ENCODE results near the gene DTHD1.

Gene DTHD1

GRCh38 chr4:36281384-36282106, at the start of gene DTHD1:
Gene DTHD1 (plus strand): TSS chr4:36281616. CDS start chr4:36281759, 143 bp downstream.
- DNase-seq (ENCODE audit: low read depth in 2 of 2) = no peak

DNA sequence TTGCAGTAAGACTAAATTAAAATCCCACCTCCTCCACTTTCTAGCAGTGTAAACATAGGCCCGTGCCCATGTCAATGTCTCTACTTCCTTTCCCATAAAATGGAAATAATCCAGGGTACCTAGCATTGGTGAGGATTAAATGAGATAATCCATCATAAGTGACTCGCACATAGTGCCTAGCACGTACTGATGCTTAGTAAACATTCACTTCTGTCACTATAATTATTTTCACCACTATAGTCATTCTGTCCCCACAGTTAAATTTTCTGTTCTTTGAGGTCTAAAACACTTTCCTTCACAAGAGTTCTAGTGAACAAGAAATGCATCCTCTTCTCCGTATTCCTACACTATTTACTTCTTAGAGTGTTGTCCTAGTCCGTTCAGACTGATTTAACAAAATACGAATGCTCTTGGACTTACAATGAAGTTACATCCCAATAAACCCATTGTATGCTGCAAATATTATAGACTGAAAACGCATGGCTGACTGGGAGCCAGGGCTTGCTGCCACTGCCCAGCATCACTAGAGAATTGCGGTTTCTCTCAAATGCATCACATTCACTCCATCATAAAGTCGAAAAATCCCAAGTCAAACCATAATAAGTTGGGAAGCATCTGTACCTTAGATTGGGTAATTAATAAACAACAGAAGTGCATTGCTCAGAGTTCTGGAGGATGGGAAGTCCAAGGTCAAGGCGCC, 47.7 kb upstream of the DTHD1 start:
- no peak for DNase-seq (ENCODE audit: low read depth in 2 of 2)

DNA sequence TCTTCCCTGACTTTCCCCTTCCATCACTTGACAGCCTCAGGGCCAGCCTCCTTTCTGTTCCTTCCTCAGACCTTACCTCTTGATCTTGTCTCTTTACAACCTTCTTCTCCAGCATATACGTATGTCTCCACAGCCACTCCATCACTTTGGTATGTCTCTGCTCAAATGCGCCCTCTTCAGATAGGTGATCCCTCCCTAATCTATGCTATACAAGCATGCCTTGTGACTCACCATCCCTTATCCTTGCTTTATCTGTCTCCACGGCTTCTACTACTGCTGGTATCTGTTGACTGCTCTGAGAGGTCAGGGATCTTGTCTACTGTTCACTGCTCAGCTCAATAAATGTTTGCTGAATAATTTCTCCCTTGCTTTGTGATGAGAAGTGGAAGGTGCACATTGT, 46.1 kb upstream of the DTHD1 start:
- DNase-seq (ENCODE audit: low read depth in 2 of 2) = no peak

DNA sequence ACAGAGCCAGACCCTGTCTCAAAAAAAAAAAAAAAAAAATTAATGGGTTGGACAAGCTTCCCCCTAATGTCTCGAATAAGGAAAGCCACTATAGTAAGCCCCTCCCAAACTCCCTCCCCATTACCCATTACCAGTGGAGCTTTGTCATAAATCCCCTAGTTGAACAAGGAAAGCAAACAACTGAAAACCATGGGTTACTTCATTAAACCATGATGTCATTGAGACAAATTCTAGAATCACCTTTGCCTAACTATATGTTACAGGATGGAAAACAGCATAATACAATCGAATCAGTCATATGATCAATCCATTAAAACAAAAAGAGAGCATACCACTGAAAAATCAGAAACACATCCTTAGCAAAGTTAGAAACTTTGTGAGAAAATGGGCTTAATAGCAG, 45.3 kb upstream of the DTHD1 start:
- DNase-seq (ENCODE audit: low read depth in 2 of 2) = no peak

DNA sequence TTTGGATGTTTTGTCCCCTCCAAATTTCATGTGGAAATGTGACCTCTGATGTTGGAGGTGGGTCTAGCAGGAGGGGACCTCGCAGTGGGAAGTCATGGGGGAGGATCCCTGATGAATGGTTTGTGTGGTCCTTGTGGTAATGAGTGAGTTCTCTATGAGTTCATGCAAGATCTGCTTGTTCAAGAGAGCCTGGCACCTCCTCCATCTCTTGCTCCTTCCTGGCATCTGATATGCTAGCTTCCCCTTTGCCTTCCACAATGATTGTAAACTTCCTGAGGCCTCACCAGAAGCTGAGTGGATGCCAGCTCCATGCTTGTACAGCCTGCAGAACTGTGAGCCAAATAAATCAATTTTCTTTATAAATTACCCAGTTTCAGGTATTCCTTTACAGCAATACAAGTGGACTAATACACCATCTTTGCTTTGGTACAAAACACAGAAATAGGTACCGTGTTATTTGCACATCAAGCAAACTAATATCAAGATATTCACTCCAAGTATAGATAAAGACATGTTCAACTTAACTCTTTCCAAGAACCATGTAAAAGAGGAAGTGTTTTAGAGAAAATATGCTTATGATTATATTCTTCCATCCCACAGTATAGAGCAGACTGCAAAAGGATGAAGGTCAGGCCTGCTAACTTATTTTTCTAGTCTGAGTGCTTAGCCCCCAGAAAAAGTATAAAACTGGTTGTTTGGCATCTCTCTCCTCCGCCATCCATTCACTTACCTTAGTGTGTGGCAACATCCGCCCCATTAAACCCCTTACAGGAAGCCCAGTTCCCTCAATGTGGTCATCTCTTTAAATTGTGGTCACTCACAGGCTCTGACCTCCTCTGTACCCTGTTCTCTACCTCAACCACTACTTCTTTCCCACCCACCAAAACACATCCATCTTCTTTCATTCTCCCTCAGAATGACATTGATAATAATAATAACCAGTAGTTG, 43.8 kb upstream of the DTHD1 start:
- DNase-seq (ENCODE audit: low read depth in 2 of 2) = no peak

- no peak for DNase-seq (ENCODE audit: low read depth in 2 of 2)
Observed at GRCh38 chr4:36241771-36242170, 39.6 kb upstream of the DTHD1 start.

DNA sequence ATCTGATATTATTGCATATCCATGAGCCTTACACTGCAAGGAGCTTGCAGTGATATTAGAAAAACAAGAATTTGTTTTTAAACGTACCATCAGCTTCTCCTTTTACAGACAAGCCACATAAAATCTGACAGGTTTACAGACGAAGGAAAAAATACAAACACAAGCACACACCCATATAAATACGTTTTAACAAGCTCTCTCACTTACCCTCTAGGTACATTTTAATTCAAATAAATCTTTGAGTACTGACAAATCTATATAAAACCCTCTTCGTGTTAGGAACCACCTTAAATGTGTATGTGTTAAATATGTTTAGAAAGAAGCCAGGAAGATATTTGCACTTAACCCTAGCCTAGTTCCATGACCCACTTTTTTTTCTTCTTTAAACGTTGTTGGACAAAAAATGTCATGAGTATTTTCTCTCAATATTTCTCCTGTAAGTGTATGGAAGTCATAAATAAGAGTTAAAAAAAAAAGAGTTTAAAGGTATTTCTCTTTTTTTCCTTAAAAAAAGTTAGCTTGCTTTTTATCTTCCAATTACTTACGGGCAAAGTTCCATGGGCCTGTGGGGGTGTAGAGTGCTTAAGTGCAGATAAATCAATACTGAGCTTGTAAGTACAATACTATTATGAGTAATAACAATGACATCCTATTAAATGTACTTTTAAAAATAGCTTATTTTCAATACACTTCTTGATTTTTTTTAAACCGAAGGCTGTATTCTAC, 38.6 kb upstream of the DTHD1 start:
- DNase-seq (ENCODE audit: low read depth in 2 of 2) = no peak

GRCh38 chr4:36243355-36244256, 37.8 kb upstream of the DTHD1 start:
- peak in 1 of 2 donors; percentile 19 for DNase-seq (ENCODE audit: low read depth in 2 of 2)

DNA sequence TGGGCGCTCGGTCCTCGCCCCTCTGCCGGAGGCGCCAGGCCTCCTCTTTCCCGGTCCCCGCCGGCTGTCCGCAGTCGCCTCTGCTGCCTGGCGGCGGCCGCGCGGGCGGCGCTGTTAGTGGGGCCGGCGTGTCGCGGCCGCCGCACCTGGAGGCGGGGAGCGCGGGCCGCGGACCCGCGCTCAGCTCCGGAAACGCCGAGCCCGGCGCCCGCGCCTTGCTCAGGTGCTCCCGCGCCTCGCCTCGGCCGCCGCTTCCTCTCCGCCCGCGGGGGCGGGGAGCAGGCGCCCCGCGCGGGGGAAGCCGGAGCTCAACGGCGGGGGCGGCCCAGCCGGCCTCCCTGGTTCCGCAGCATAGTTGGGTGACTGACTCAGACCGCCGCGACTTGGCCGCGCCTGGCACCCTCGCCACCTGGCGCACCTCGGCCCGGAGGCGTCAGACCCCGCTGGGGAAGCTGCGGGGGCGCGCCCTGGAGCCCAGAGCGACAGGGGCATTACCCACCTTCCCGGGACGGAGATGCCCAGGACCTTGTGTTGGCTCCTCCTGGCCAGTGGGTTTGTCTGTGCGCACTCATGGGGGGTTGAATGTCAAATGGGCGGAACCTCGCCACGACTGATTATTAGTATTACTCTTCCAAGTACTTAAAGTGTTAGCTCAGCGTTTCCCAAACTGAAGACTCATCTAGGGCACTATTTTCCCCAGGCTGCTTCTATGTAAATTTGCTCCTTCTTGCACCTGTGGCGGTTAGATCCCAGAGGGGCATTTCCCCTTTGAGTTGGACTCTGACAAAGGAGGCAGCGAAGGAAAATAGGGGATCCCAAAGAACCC, 36.9 kb upstream of the DTHD1 start, which contains the start of gene ARAP2:
Gene ARAP2, minus strand, starts transcription at position 258 of the 826 bp plus-strand sequence. CDS start 15,028 bp downstream, outside the sequence.
- peak; percentile 65 to 66 for DNase-seq (ENCODE audit: low read depth in 2 of 2)

- DNase-seq (ENCODE audit: low read depth in 2 of 2) = no peak
Observed at GRCh38 chr4:36249610-36250009, 31.8 kb upstream of the DTHD1 start.

DNA sequence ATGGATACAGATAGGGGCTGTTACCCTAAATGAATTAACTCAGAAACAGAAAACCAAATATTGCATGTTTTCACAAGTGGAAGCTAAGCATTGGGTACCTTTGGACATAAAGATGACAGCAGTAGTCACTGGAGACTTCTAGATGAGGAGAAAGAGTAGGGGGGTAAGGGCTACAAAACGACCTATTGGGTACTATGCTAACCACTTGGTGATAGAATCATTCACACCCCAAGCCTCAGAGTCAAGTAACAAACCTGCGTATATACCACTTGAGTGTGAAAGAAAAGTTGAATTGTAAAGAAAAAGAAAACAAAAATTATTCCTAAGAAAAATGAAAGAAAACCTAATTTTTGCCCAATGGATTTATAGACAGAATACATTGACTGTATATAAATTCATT, 29.4 kb upstream of the DTHD1 start:
- no peak for DNase-seq (ENCODE audit: low read depth in 2 of 2)

DNA sequence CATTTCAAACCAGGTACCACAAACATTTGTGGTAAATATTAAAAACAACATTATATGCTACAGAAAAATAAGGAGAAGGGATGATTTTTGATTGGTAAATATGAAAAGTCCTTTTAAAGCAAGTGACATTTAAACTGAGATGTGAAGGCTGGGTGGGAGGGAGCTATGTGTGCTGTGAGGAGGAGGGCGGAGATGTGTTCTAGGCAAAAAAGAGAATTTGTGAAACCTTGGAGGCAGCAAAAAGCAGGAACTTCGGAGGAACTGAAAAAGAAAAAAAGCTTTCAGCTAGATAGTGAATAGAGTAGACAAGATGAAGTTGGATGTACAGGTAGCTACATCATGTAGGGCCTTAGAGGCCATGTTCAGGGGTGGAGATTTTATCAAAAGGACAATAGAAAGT, 27.0 kb upstream of the DTHD1 start:
- DNase-seq (ENCODE audit: low read depth in 2 of 2) = no peak

DNA sequence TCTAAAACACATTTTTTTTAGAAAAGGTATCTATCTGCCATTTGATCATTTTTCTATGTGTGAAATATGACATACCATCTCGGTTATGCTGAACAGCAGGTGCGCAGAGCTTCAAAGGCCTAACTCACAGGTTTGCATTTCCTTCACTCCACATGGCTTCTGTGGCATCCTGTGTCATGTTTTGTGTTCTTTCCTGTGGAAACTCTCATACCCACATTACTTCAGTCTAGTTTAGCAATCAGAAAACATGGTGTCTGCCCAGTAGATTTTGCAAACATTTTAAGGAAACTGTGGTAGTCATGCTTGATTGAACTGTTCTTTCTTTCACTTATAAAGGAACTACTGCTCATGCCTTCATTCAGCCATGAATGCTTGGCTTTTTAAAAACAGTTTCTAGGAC, 25.8 kb upstream of the DTHD1 start:
- peak in 1 of 2 donors; percentile 35 for DNase-seq (ENCODE audit: low read depth in 2 of 2)

DNA sequence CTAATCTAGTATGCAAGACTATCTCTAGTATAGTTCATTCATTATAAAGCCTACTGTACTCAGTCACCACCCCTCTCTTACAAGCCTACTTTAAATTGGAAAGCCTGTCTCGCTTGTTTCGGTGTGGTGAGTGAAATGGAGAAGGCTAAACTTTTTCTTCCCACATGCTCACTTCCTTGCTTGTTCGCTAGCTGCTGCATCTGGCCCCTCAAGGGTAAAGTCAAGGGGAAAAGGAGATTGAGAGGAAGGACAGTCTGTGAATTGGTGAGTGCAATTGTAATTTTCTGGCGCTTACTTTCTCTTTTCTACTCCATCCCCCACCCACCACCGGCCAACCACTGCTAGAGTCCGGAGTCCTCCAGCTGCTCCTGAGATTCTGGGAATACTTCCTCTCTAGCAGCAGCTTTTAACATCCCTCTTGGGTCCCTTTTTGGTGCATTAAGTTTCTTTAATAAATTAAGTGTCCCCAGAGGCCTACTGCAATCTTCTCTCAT, 25.0 kb upstream of the DTHD1 start:
- DNase-seq (ENCODE audit: low read depth in 2 of 2) = no peak

- DNase-seq (ENCODE audit: low read depth in 2 of 2) = no peak
Observed at GRCh38 chr4:36260731-36261130, 20.7 kb upstream of the DTHD1 start.

DNA sequence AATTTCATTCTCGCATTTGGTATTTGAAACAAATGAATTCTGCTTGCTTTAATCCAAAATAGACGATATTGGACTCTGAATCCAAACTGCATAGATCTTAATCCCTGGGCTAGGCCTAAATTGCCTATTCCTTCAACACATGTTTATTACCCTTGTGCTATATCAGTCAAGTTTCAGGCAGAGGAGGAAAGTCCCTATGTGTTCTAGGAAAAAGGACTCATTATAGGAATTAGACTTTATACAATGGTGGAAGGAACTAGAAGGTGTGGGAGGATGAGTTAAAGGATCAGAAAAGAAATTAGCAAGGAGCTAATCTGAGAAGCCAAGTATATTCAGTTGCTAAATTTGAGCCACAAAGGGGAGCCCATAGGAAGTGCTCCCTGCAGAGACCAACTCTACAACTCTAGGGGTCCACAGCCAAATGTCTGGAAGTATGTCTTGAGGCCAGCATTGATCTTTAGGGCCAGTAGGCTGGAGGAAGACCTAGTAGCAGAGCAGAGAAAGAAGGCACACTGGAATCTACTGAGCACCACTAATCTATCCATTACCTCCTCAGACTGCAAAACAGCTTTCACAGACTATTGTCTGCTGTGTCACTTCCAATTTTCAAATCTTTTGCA, 17.1 kb upstream of the DTHD1 start:
- DNase-seq (ENCODE audit: low read depth in 2 of 2) = no peak

DNA sequence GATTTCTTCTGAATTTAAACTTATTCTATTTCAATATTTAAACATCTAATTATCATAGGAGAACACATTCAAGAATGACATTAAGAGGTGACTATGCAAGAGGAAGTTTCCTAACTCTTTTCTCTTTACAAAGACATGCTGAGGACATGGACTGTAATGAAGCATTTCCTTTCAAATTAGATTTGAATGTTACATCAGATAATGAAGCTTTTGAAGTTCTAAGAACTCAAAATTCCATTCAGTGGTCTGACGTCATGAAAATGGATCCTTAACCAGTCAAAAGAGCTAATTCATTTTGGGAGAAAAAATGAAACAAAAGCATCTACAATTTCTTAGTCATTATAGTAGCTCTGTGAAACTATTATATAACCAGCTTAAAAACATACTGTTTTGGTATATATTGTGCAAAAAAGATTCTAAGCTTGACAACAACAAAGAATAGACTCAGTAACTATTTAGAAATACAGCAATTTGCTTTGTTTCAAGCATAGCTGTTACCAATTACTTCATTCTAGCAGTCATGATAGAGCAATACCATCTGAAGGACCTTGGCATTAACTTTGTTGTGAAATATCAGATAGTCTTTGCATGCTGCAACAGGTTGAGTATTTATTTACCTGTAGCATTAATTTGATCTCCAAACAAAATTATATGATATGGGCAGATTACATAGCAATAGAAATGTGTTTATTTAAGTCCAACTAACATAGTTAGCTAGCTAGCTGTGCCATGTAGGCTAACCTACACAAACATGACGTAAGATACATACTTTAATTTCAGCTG, 13.7 kb upstream of the DTHD1 start:
- no peak for DNase-seq (ENCODE audit: low read depth in 2 of 2)

GRCh38 chr4:36269101-36269500, 12.3 kb upstream of the DTHD1 start:
- DNase-seq (ENCODE audit: low read depth in 2 of 2) = no peak

Data from stimulated activated CD8-positive, alpha-beta memory T cell treated with anti-CD3 and anti-CD28 coated beads, Interleukin-2, amount 100 ng/mL, for 1 hour (primary cell).